CD4-positive, alpha-beta T cell (primary cell): ENCODE data around the gene NAPG. TPM values are rescaled to one million over a fixed set of nuclear protein-coding genes. Genes with fewer than 3 reads are reported as not detected.

Source experiments
- ATAC-seq: fragments of 200-7000 bp; cut with Tn5 transposase; one replicate; pipeline ENCODE4 v1.10.0; 2022; ENCODE audit warnings: mild to moderate bottlenecking; ENCODE audit not compliant: poor library complexity
- CTCF ChIA-PET: fragments of 350-600 bp; sonication (Branson Sonifier 250); formaldehyde crosslinking; loops from one replicate; lab custom pipeline; 2021; ENCODE audit warnings: antibody characterized with exemption, inconsistent platforms; lab: Charles Lee
- POLR2A ChIA-PET: fragments of 350-600 bp; sonication (Branson Sonifier 250); formaldehyde crosslinking; loops from one replicate; lab custom pipeline; 2021; ENCODE audit warnings: antibody characterized with exemption, inconsistent platforms; lab: Charles Lee
- DNase-seq, 14 experiments: peaks; one replicate each; pipeline ENCODE4 v3.0.0-alpha.2; 2013 to 2020; ENCODE audit warnings: mixed read lengths in 2 of 14
- H3K27ac ChIP-seq, 2 donors: one replicate each; pipeline versions ENCODE4 v1.5.1 to v1.7.0; 2013; ENCODE audit warnings: low read length in 2 of 2, low read depth in 1 of 2, mild to moderate bottlenecking in 1 of 2
- H3K27me3 ChIP-seq, 2 experiments: 1 replicate in 1 of 2; 2 replicates in 1 of 2; pipeline versions ENCODE4 v1.6.1 to v1.7.0; 2013; ENCODE audit warnings: low read length in 2 of 2, control low read depth in 1 of 2, mild to moderate bottlenecking in 1 of 2, moderate library complexity in 1 of 2; ENCODE audit not compliant: insufficient read depth in 2 of 2, control insufficient read depth in 1 of 2
- H3K36me3 ChIP-seq: one replicate; pipeline ENCODE4 v1.6.1; 2013; ENCODE audit warnings: low read length, control low read depth; ENCODE audit not compliant: insufficient read depth
- H3K4me1 ChIP-seq: one replicate; pipeline ENCODE4 v1.6.1; 2013; ENCODE audit warnings: low read length, control low read depth; ENCODE audit not compliant: insufficient read depth
- H3K4me3 ChIP-seq: one replicate; pipeline ENCODE4 v1.5.1; 2013; ENCODE audit warnings: mild to moderate bottlenecking, low read length, moderate library complexity
- H3K9me3 ChIP-seq, 2 experiments: 1 replicate in 1 of 2; 2 replicates in 1 of 2; pipeline versions ENCODE4 v1.6.1 to v1.7.0; 2013; ENCODE audit warnings: low read length in 2 of 2, mild to moderate bottlenecking in 2 of 2, control low read depth in 1 of 2, moderate library complexity in 1 of 2; ENCODE audit not compliant: control insufficient read depth in 1 of 2, insufficient read depth in 1 of 2
- H3K27ac Mint-ChIP-seq: one replicate; pipeline ENCODE4 v1.8.0; 2020; ENCODE audit warnings: mixed read lengths
- H3K27me3 Mint-ChIP-seq: one replicate; pipeline ENCODE4 v1.8.0; 2021; ENCODE audit warnings: mixed read lengths
- H3K36me3 Mint-ChIP-seq: one replicate; pipeline ENCODE4 v1.8.0; 2021; ENCODE audit warnings: low read depth, mixed read lengths
- H3K4me1 Mint-ChIP-seq: one replicate; pipeline ENCODE4 v1.8.0; 2021; ENCODE audit warnings: low read depth, mixed read lengths
- H3K4me3 Mint-ChIP-seq: one replicate; pipeline ENCODE4 v1.8.0; 2020; ENCODE audit warnings: mild to moderate bottlenecking, mixed read lengths
- H3K9me3 Mint-ChIP-seq: one replicate; pipeline ENCODE4 v1.8.0; 2020; ENCODE audit warnings: mixed read lengths
- intact Hi-C, 2 experiments: fragments of 100-400 bp; cut with DNase I in 1 of 2; cut with micrococcal nuclease in 1 of 2; formaldehyde crosslinking; loops; one replicate each; pipeline versions ENCODE4 v1.15.1 to v1.9.0; 2023 to 2025; cut with DNase I, micrococcal nuclease
- total RNA-seq, 174 experiments: library from RNA in 2 of 174; stranded (reverse) in 2 of 174; gene quantifications; one replicate each; pipeline ENCODE4 v1.2.3 and lab custom pipeline; 2021 to 2026
- TF ChIP-seq, protein P1 (sequence below): fragments of 200-600 bp; IDR thresholded peaks from one replicate; pipeline ENCODE4 v1.8.0; 2022; ENCODE audit warnings: antibody characterized with exemption, mild to moderate bottlenecking

The NAPG gene
- total RNA-seq, 2 experiments from 2014 or later = 25.9 to 27.3 TPM

DNA sequence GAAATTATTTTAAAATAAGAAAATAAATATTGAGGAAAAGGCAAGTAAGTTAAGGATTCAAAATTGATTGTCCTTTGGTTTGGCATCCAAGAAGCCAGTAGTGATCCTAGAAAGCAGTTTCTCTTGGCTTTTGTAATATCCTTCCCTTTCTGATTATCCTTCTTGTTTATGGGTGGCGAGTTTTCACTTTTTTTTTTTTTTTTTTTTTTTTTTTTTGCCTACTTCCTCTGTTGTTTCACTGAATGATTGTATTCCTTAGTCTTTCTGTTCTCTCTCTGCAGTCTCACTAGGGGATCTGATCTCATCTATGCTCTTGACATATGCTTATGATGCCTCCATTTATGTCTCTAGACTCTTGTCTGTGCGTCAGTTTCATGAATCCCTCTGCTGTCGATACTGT lies 4.2 kb downstream of the NAPG start:
- H3K9me3 ChIP-seq = no peaks in the 10 kb centered on the region
- Mint-ChIP-seq H3K27me3 (no peaks in the 10 kb centered on the region), H3K4me3 (peak overlapping the region; percentile 36), H3K4me1 (peaks cover 53% of the 10 kb centered on the region), H3K36me3 (peaks cover 34% of the 10 kb centered on the region), H3K9me3 (no peaks in the 10 kb centered on the region), H3K27ac (peak overlapping the region; percentile 43)
- peaks cover 38% of the 10 kb centered on the region for H3K4me1 ChIP-seq
- H3K4me3 ChIP-seq = no peak overlapping the region
- ChIA-PET POLR2A (no interaction called here), CTCF (no interaction called here)
- TF ChIP-seq, protein P1, sequence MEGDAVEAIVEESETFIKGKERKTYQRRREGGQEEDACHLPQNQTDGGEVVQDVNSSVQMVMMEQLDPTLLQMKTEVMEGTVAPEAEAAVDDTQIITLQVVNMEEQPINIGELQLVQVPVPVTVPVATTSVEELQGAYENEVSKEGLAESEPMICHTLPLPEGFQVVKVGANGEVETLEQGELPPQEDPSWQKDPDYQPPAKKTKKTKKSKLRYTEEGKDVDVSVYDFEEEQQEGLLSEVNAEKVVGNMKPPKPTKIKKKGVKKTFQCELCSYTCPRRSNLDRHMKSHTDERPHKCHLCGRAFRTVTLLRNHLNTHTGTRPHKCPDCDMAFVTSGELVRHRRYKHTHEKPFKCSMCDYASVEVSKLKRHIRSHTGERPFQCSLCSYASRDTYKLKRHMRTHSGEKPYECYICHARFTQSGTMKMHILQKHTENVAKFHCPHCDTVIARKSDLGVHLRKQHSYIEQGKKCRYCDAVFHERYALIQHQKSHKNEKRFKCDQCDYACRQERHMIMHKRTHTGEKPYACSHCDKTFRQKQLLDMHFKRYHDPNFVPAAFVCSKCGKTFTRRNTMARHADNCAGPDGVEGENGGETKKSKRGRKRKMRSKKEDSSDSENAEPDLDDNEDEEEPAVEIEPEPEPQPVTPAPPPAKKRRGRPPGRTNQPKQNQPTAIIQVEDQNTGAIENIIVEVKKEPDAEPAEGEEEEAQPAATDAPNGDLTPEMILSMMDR = no peak
- ATAC-seq (no peak), DNase-seq (no peak)
- no peaks in the 10 kb centered on the region for H3K27me3 ChIP-seq
- H3K27ac ChIP-seq = no peak overlapping the region
- intact Hi-C loops = no loop called here
- peaks cover 21% of the 10 kb centered on the region for H3K36me3 ChIP-seq

- Mint-ChIP-seq H3K36me3 (peaks cover 32% of the 10 kb centered on the region), H3K27me3 (no peaks in the 10 kb centered on the region), H3K9me3 (no peaks in the 10 kb centered on the region), H3K27ac (peak overlapping the region; percentile 43), H3K4me3 (no peak overlapping the region), H3K4me1 (peaks cover 44% of the 10 kb centered on the region)
- TF ChIP-seq, protein P1 = no peak
- no peak overlapping the region for H3K4me3 ChIP-seq
- H3K4me1 ChIP-seq = peaks cover 33% of the 10 kb centered on the region
- DNase-seq (peak in 2 of 14 experiments; percentile 9 to 12), ATAC-seq (no peak)
- intact Hi-C loops = no loop called here
- H3K36me3 ChIP-seq = peaks cover 21% of the 10 kb centered on the region
- no peaks in the 10 kb centered on the region for H3K27me3 ChIP-seq
- H3K9me3 ChIP-seq = no peaks in the 10 kb centered on the region
- ChIA-PET CTCF (no interaction called here), POLR2A (no interaction called here)
- no peak overlapping the region for H3K27ac ChIP-seq
Observed at GRCh38 chr18:10530852-10531251, 5.0 kb downstream of the NAPG start.

DNA sequence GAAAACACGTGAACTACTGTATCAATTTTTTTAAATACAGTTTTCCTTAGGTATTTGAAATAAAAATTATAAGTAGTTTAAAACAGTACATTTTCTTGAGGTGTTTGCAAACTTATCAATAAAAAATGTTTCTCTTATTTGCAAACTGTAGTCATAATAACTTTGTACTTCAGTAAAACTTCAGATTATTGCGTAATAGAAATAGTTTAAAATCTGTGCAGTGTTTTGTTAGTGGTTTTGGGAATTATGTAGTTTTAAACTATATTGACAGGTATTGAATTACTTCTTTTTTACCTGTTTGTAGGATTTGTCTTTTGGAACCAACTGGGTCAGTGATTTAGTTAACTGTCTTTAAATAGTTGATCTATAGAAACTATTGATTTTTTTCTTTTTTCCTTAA lies 7.3 kb downstream of the NAPG start:
- ChIA-PET CTCF (no interaction called here), POLR2A (no interaction called here)
- intact Hi-C loops = no loop called here
- no peak for ATAC-seq
- Mint-ChIP-seq H3K27me3 (no peaks in the 10 kb centered on the region), H3K4me1 (peaks cover 31% of the 10 kb centered on the region), H3K27ac (no peak overlapping the region), H3K9me3 (no peaks in the 10 kb centered on the region), H3K4me3 (no peak overlapping the region), H3K36me3 (peaks cover 43% of the 10 kb centered on the region)
- H3K27ac ChIP-seq = no peak overlapping the region
- peaks cover 21% of the 10 kb centered on the region for H3K36me3 ChIP-seq
- no peaks in the 10 kb centered on the region for H3K27me3 ChIP-seq
- TF ChIP-seq, protein P1 = no peak
- H3K4me1 ChIP-seq = peaks cover 15% of the 10 kb centered on the region
- no peaks in the 10 kb centered on the region for H3K9me3 ChIP-seq
- DNase-seq = no peak
- H3K4me3 ChIP-seq = no peak overlapping the region
